NT2/D1 (cell line): ENCODE measurements around the gene PHC2.

Source experiments
- YY1 ChIP-seq: IDR thresholded peaks from 2 replicates; pipeline ENCODE4 v1.6.1; 2011; ENCODE audit not compliant: insufficient read length, insufficient read depth
- ZNF274 ChIP-seq: IDR thresholded peaks from 2 replicates; pipeline ENCODE4 v1.6.1; 2011; ENCODE audit warnings: mild to moderate bottlenecking, low read depth, low read length

DNA sequence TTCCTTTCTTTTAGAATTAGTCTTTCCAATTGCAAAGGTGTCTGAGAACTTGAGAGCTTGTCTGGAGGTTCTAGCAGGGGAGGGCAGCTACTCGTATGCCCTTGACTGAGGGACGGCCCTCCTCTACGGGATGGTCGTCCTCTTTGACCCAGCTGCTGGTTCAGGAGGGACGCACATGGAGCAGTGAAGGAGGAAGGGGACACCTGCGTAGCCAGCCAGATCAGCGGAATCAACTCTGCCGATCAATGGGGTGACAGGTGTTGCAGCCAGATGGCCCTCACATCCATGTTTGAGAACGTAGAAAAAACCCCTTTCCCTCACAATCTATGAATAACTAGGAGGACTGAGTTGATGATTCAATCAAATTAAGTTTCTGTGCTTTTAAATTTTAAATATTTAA, 94.3 kb downstream of the PHC2 start:
- TF ChIP-seq YY1, result no peak
- no peak for TF ChIP-seq ZNF274
